ENCODE measurements around the gene RNF157. TPM values are rescaled to one million over a fixed set of nuclear protein-coding genes. Genes with fewer than 3 reads are reported as not detected.

RNF157 gene
- total and polyA plus RNA-seq, 2 of the 13 experiments (the other 11 are each of a cell fraction or from before 2014, with no cell fraction given) = 0.44 to 1.5 TPM

DNA sequence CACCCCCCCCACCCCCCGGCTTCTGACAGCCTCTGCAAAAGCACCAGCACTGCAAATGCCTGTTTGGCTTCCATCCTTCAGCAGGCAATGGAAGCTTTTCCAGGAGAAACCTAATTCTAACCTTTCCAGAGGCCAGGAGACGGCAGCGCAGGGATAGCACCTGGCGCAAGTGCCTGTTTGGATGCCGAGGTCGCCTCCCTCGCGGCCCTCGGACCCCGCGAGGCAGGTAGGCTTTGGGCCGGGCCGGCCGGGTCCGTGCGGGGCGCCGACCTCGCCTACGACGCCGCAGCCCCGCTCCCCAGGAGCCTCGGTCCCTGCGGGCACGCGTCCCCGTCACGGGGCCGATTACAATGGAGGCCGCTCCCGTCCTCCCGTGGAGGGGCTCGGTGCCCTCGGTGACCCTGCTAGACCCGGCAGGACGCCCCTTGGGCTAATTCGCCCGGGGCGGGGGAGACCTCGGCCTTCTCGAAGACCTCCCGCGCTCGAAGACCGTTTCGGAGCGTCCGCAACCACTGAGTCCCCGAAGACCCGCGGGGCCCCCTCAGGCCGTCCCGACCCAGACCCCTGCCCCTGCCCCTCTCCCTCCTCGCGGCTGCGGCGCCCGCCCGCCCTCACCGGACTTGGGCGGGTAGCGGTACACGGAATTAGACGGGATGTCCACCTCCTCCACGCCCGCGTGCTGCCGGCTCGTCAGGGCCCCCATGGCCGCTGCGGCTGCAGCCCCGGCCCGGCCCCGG lies 587 bp downstream of the RNF157 start (continued):
- peak; percentile 60; the same call in 1 of the 2 replicates for TF ChIP-seq SRY (CRISPR knock-in tag; IDR thresholded peaks at IDR 0.05)
- TF ChIP-seq, protein P1, sequence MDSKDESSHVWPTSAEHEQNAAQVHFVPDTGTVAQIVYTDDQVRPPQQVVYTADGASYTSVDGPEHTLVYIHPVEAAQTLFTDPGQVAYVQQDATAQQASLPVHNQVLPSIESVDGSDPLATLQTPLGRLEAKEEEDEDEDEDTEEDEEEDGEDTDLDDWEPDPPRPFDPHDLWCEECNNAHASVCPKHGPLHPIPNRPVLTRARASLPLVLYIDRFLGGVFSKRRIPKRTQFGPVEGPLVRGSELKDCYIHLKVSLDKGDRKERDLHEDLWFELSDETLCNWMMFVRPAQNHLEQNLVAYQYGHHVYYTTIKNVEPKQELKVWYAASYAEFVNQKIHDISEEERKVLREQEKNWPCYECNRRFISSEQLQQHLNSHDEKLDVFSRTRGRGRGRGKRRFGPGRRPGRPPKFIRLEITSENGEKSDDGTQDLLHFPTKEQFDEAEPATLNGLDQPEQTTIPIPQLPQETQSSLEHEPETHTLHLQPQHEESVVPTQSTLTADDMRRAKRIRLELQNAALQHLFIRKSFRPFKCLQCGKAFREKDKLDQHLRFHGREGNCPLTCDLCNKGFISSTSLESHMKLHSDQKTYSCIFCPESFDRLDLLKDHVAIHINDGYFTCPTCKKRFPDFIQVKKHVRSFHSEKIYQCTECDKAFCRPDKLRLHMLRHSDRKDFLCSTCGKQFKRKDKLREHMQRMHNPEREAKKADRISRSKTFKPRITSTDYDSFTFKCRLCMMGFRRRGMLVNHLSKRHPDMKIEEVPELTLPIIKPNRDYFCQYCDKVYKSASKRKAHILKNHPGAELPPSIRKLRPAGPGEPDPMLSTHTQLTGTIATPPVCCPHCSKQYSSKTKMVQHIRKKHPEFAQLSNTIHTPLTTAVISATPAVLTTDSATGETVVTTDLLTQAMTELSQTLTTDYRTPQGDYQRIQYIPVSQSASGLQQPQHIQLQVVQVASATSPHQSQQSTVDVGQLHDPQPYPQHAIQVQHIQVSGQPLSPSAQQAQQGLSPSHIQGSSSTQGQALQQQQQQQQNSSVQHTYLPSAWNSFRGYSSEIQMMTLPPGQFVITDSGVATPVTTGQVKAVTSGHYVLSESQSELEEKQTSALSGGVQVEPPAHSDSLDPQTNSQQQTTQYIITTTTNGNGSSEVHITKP (CRISPR knock-in tag; IDR thresholded peaks at IDR 0.05; ENCODE audit: low read depth) = no peak
- no peak for TF ChIP-seq MBD4 (IDR thresholded peaks at IDR 0.05; ENCODE audit: borderline replicate concordance, low read length)
- no peak for TF ChIP-seq NR3C1 (CRISPR knock-in tag; IDR thresholded peaks at IDR 0.05)
- peak; percentile 59; the same call in 1 of the 2 replicates for TF ChIP-seq ZNF891 (CRISPR knock-in tag; IDR thresholded peaks at IDR 0.05)
- TF ChIP-seq MXD1 (CRISPR knock-in tag; IDR thresholded peaks at IDR 0.05) = peak; percentile 54; the same call in 1 of the 2 replicates
- 0 out of 2 replicates have a peak, but pooled peaks have one; percentile 9 for TF ChIP-seq MYC (CRISPR knock-in tag; IDR thresholded peaks at IDR 0.05; ENCODE audit: borderline replicate concordance)
- TF ChIP-seq ZBTB39 (CRISPR knock-in tag; IDR thresholded peaks at IDR 0.05) = peak; percentile 40; the same call in 1 of the 2 replicates
- peak; percentile 65; the same call in 1 of the 2 replicates for TF ChIP-seq ARHGAP35 (CRISPR knock-in tag; IDR thresholded peaks at IDR 0.05; ENCODE audit: borderline replicate concordance)
- TF ChIP-seq, protein P2, sequence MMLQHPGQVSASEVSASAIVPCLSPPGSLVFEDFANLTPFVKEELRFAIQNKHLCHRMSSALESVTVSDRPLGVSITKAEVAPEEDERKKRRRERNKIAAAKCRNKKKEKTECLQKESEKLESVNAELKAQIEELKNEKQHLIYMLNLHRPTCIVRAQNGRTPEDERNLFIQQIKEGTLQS (CRISPR knock-in tag; IDR thresholded peaks at IDR 0.05) = no peak
- peak; percentile 50; the same call in 1 of the 2 replicates for TF ChIP-seq CBX2 (IDR thresholded peaks at IDR 0.05; ENCODE audit: low read depth, low read length)
- peak; percentile 92 for TF ChIP-seq CBX2 (CRISPR knock-in tag; IDR thresholded peaks at IDR 0.05; ENCODE audit: low read depth)
- no peak for TF ChIP-seq ZNF660 (CRISPR knock-in tag; IDR thresholded peaks at IDR 0.05; ENCODE audit: borderline replicate concordance, low read depth)
- TF ChIP-seq PCBP2 (optimal IDR thresholded peaks at IDR 0.05; ENCODE audit: low read depth, low read length, poor library complexity, severe bottlenecking) = no peak
- TF ChIP-seq THAP9 (CRISPR knock-in tag; IDR thresholded peaks at IDR 0.05; ENCODE audit: borderline replicate concordance) = no peak
- TF ChIP-seq ZBTB7A (CRISPR knock-in tag; IDR thresholded peaks at IDR 0.05) = peak; percentile 52; the same call in 1 of the 2 replicates
- 0 out of 2 replicates have a peak, but pooled peaks have one; percentile 59 for TF ChIP-seq CAMTA2 (CRISPR knock-in tag; IDR thresholded peaks at IDR 0.05; ENCODE audit: borderline replicate concordance)
- TF ChIP-seq ZZZ3 (CRISPR knock-in tag; IDR thresholded peaks at IDR 0.05; ENCODE audit: borderline replicate concordance) = no peak
